H1 (cell line): ENCODE results near the gene LIPC. TPM values are rescaled to one million over a fixed set of nuclear protein-coding genes. Genes with fewer than 3 reads are reported as not detected.

Experiments
- CTCF ChIA-PET: fragments of 300-600 bp; sonication (Branson Sonifier 250); formaldehyde crosslinking; loops from one replicate; lab custom pipeline; 2021; ENCODE audit not compliant: partially characterized antibody; lab: Charles Lee
- POLR2A ChIA-PET: fragments of 300-600 bp; sonication (Branson Sonifier 250); formaldehyde crosslinking; loops from one replicate; lab custom pipeline; 2021; ENCODE audit warnings: inconsistent platforms; ENCODE audit not compliant: partially characterized antibody; lab: Charles Lee
- DNase-seq, 2 experiments: peaks; one replicate each; pipeline versions ENCODE4 v3.0.0 to v3.0.0-alpha.2; 2010 to 2022; ENCODE audit warnings: low spot score in 2 of 2, low read depth in 1 of 2, mixed read lengths in 1 of 2
- FAIRE-seq: peaks from 2 replicates; lab custom pipeline; 2011; peaks lifted over from hg19 to GRCh38; lab: Jason Lieb, UNC
- H2AFZ ChIP-seq: 2 replicates; pipeline ENCODE4 v1.8.1; 2012; ENCODE audit warnings: low read length, inconsistent platforms
- H2AK5ac ChIP-seq: 2 replicates; pipeline ENCODE4 v1.6.1; 2013; ENCODE audit warnings: low read depth, low read length
- H2BK120ac ChIP-seq: replicated peaks from 2 replicates; pipeline ENCODE3; 2013; ENCODE audit warnings: low read depth, low read length, inconsistent platforms
- H2BK12ac ChIP-seq: 2 replicates; pipeline ENCODE4 v1.6.1; 2013; ENCODE audit warnings: low read depth, low read length
- H2BK15ac ChIP-seq: 2 replicates; pipeline ENCODE4 v1.6.1; 2013; ENCODE audit warnings: low read length
- H2BK20ac ChIP-seq: 2 replicates; pipeline ENCODE4 v1.6.1; 2013; ENCODE audit warnings: low read length
- H2BK5ac ChIP-seq: 2 replicates; pipeline ENCODE4 v1.6.1; 2013; ENCODE audit warnings: low read depth, low read length
- H3K14ac ChIP-seq: 2 replicates; pipeline ENCODE4 v1.6.1; 2013; ENCODE audit warnings: inconsistent platforms; ENCODE audit not compliant: insufficient read length
- H3K18ac ChIP-seq: 2 replicates; pipeline ENCODE4 v1.6.1; 2013; ENCODE audit warnings: low read length; ENCODE audit errors: extremely low read depth
- H3K23ac ChIP-seq: 2 replicates; pipeline ENCODE4 v1.6.1; 2013; ENCODE audit warnings: inconsistent platforms; ENCODE audit not compliant: insufficient read length
- H3K23me2 ChIP-seq: 2 replicates; pipeline ENCODE4 v1.6.1; 2013; ENCODE audit warnings: low read depth, low read length
- H3K27ac ChIP-seq: 2 replicates; pipeline ENCODE4 v1.6.1; 2011; ENCODE audit warnings: low read depth, low read length, inconsistent platforms
- H3K27me3 ChIP-seq, 4 experiments: replicated peaks in 1 of 4; 1 replicate in 1 of 4; 2 replicates in 3 of 4; pipeline versions ENCODE4 v1.6.1 to v1.8.1; 2011 to 2013; ENCODE audit warnings: low read length in 3 of 4, mild to moderate bottlenecking in 3 of 4, inconsistent platforms in 2 of 4, mixed read lengths in 2 of 4, moderate library complexity in 1 of 4; ENCODE audit not compliant: control insufficient read depth in 3 of 4, insufficient read depth in 3 of 4; ENCODE audit errors: extremely low read depth in 1 of 4
- H3K36me3 ChIP-seq, 4 experiments: 2 replicates each; pipeline versions ENCODE4 v1.6.1 to v1.8.1; 2011 to 2013; ENCODE audit warnings: mild to moderate bottlenecking in 4 of 4, low read length in 3 of 4, moderate library complexity in 2 of 4, control low read depth in 1 of 4, inconsistent platforms in 1 of 4; ENCODE audit not compliant: insufficient read depth in 4 of 4, control insufficient read depth in 2 of 4
- H3K4ac ChIP-seq: replicated peaks from 2 replicates; pipeline ENCODE3; 2013; ENCODE audit warnings: low read length, low read depth, mixed read lengths, inconsistent platforms; ENCODE audit not compliant: insufficient read length
- H3K4me1 ChIP-seq, 4 experiments: replicated peaks in 1 of 4; 1 replicate in 1 of 4; 2 replicates in 3 of 4; pipeline versions ENCODE4 v1.6.1 to v1.8.1; 2011 to 2013; ENCODE audit warnings: low read length in 3 of 4, inconsistent platforms in 2 of 4, mixed read lengths in 1 of 4; ENCODE audit not compliant: insufficient read depth in 4 of 4, control insufficient read depth in 3 of 4
- H3K4me2 ChIP-seq, 2 experiments: 2 replicates each; pipeline versions ENCODE4 v1.6.1 to v1.8.1; 2011 to 2013; ENCODE audit warnings: low read depth in 2 of 2, low read length in 2 of 2, control low read depth in 1 of 2, inconsistent platforms in 1 of 2, mild to moderate bottlenecking in 1 of 2; ENCODE audit not compliant: insufficient read depth in 1 of 2
- H3K4me3 ChIP-seq, 4 experiments: fragments of 200-600, 300-600 bp in 1 of 4; sonication (generic), shearing (Covaris generic), sonication (Bioruptor Twin) in 1 of 4; 2 replicates each; pipeline versions ENCODE4 v1.5.1 to v1.8.1; 2011 to 2016; ENCODE audit warnings: low read length in 4 of 4, low read depth in 3 of 4, control low read depth in 2 of 4, inconsistent platforms in 2 of 4, mild to moderate bottlenecking in 2 of 4, mixed read lengths in 1 of 4, moderate library complexity in 1 of 4; ENCODE audit not compliant: insufficient read depth in 2 of 4; ENCODE audit errors: extremely low read depth in 1 of 4
- H3K56ac ChIP-seq: replicated peaks from 2 replicates; pipeline ENCODE3; 2013; ENCODE audit warnings: low read depth, mild to moderate bottlenecking, mixed read lengths, low read length, inconsistent platforms; ENCODE audit not compliant: insufficient read length
- H3K79me1 ChIP-seq: 2 replicates; pipeline ENCODE4 v1.6.1; 2013; ENCODE audit warnings: low read depth, low read length, control low read depth
- H3K79me2 ChIP-seq, 2 experiments: 2 replicates each; pipeline versions ENCODE4 v1.6.1 to v1.8.1; 2012 to 2013; ENCODE audit warnings: low read length in 2 of 2, mild to moderate bottlenecking in 2 of 2, inconsistent platforms in 1 of 2; ENCODE audit not compliant: insufficient read depth in 2 of 2, control insufficient read depth in 1 of 2
- H3K9ac ChIP-seq, 4 experiments: replicated peaks in 1 of 4; 1 replicate in 1 of 4; 2 replicates in 3 of 4; pipeline versions ENCODE4 v1.6.1 to v1.8.1; 2011 to 2013; ENCODE audit warnings: low read depth in 3 of 4, low read length in 3 of 4, control low read depth in 2 of 4, mild to moderate bottlenecking in 2 of 4, moderate library complexity in 2 of 4, inconsistent platforms in 1 of 4; ENCODE audit errors: extremely low read depth in 1 of 4
- H3K9me3 ChIP-seq, 2 experiments: 2 replicates each; pipeline versions ENCODE4 v1.6.1 to v1.8.1; 2012 to 2013; ENCODE audit warnings: mild to moderate bottlenecking in 2 of 2, moderate library complexity in 2 of 2, control low read depth in 1 of 2, inconsistent platforms in 1 of 2, low read depth in 1 of 2, low read length in 1 of 2, mixed read lengths in 1 of 2; ENCODE audit not compliant: insufficient read depth in 2 of 2
- H4K20me1 ChIP-seq, 2 experiments: replicated peaks in 1 of 2; 2 replicates each; pipeline versions ENCODE3 to v1.8.1; 2011 to 2013; ENCODE audit warnings: inconsistent platforms in 2 of 2, low read length in 2 of 2, mild to moderate bottlenecking in 1 of 2; ENCODE audit not compliant: insufficient read depth in 2 of 2, control insufficient read depth in 1 of 2
- H4K5ac ChIP-seq: 2 replicates; pipeline ENCODE4 v1.6.1; 2013; ENCODE audit warnings: low read length, low read depth, mixed read lengths, inconsistent platforms; ENCODE audit not compliant: insufficient read length
- H4K8ac ChIP-seq: 2 replicates; pipeline ENCODE4 v1.8.0; 2013; ENCODE audit warnings: mild to moderate bottlenecking, moderate library complexity, low read length, inconsistent platforms; ENCODE audit not compliant: insufficient read depth; ENCODE audit errors: extremely low read depth
- H4K91ac ChIP-seq: replicated peaks from 2 replicates; pipeline ENCODE3; 2013; ENCODE audit warnings: low read length, mixed read lengths, inconsistent platforms; ENCODE audit not compliant: insufficient read length
- MAFK ChIP-seq: IDR thresholded peaks from 2 replicates; pipeline ENCODE4 v1.6.1; 2012; ENCODE audit warnings: low read depth, mild to moderate bottlenecking, improper control_type of control experiment, low read length
- NANOG ChIP-seq: IDR thresholded peaks from 2 replicates; pipeline ENCODE4 v1.6.1; 2011; ENCODE audit warnings: low read length, low read depth, mild to moderate bottlenecking, inconsistent platforms; ENCODE audit not compliant: insufficient read depth, poor library complexity, severe bottlenecking
- POU5F1 ChIP-seq: IDR thresholded peaks from 2 replicates; pipeline ENCODE4 v1.6.1; 2011; ENCODE audit warnings: low read depth, mild to moderate bottlenecking, low read length, moderate library complexity
- WGBS, 2 experiments: shearing (Covaris generic) in 1 of 2; methylation state at CpG; one replicate each; pipeline versions ENCODE4 v1.1.6 to v1.1.7; 2013 to 2015; ENCODE audit warnings: low lambda C conversion rate in 2 of 2, mixed read lengths in 2 of 2, inconsistent platforms in 1 of 2, low coverage in 1 of 2, missing lambda C conversion rate in 1 of 2; ENCODE audit not compliant: insufficient replicate concordance in 2 of 2, insufficient coverage in 1 of 2, insufficient read length in 1 of 2; ENCODE audit errors: extremely low coverage in 1 of 2, missing lambda C conversion rate in 1 of 2; 5-methylcytosine and 5-hydroxymethylcytosine counted together
- polyA plus RNA-seq, 7 experiments: library from polyadenylated mRNA; depleted of rRNA in 3 of 7; stranded (reverse) in 5 of 7; unstranded in 2 of 7; fragments of >200 nt in 5 of 7; fragments of 200-250 nt in 2 of 7; gene quantifications; 1 replicate in 5 of 7; 2 replicates in 1 of 7; 4 replicates in 1 of 7; pipeline versions ENCODE4 v1.2.1 to v1.2.3, GENCODE V29; 2011 to 2013; ENCODE audit warnings: missing spikeins in 2 of 7, mixed read lengths in 2 of 7
- total RNA-seq: library from RNA; stranded (reverse); fragmentation: NEBNext Ultra II Directional; extraction: Animal tissue kit (Norgen Biotek cat#: 25700); gene quantifications from 2 replicates; pipeline ENCODE4 v1.2.1, GENCODE V29; 2021

Gene LIPC
- total and polyA plus RNA-seq, 2 of the 8 experiments (the other 6 are each of a cell fraction or from before 2014, with no cell fraction given) = not detected

GRCh38 chr15:58546066-58546591, 114.3 kb downstream of the LIPC start:
- WGBS, 2 experiments = 94% methylated on average over 9 of the region's 9 CpGs; no CpG with 5 or more reads in 1 of the 2 experiments
- no peak overlapping the region for H3K18ac ChIP-seq
- CTCF ChIA-PET = interaction anchor here (0.6 to 1.7 kb wide), 2 partner anchors 19 to 23 kb away, joined by 3 to 4 read pairs; no protein-coding TSS in a partner anchor

More at GRCh38 chr15:58546066-58546591, 114.3 kb downstream of the LIPC start:
- Histone ChIP-seq H4K91ac (no peak overlapping the region), H3K23me2 (0 out of 2 replicates have a peak, but pooled peaks cover 2% of the 10 kb centered on the region), H2BK15ac (no peak overlapping the region), H3K79me1 (no peaks in the 10 kb centered on the region), H3K79me2 (no peaks in the 10 kb centered on the region), H3K4me1 (no peaks in the 10 kb centered on the region), H2BK20ac (no peak overlapping the region), H3K27me3 (no peaks in the 10 kb centered on the region), H3K23ac (no peak overlapping the region), H3K4me3 (no peak overlapping the region), H4K20me1 (no peaks in the 10 kb centered on the region), H3K4me2 (no peak overlapping the region), H3K36me3 (no peaks in the 10 kb centered on the region), H2BK120ac (no peak overlapping the region), H3K9ac (no peak overlapping the region), H3K27ac (no peak overlapping the region), H2BK5ac (no peak overlapping the region), H2AFZ (no peak overlapping the region), H4K8ac (no peak overlapping the region), H4K5ac (no peak overlapping the region)
- DNase-seq = no peak
- TF ChIP-seq POU5F1 (no peak), MAFK (no peak), NANOG (no peak)
- TF ChIP-seq, all 59 proteins: peak for 0
- no peak overlapping the region for H3K14ac ChIP-seq
- no peaks in the 10 kb centered on the region for H3K9me3 ChIP-seq
- FAIRE-seq = no peak
- H2BK12ac ChIP-seq = no peak overlapping the region
- H3K4ac ChIP-seq = no peak overlapping the region
- POLR2A ChIA-PET = no interaction called here
- no peak overlapping the region for H3K56ac ChIP-seq
- no peak overlapping the region for H2AK5ac ChIP-seq
